Measurements from ENCODE around the gene BMP7. TPM values are rescaled to one million over a fixed set of nuclear protein-coding genes. Genes with fewer than 3 reads are reported as not detected.

BMP7 gene
- total and polyA plus RNA-seq, 8 donors, result 0.12 to 2.5 (median 0.33) TPM; not detected in 1

GRCh38 chr20:57123504-57123903, 142.9 kb downstream of the BMP7 start:
- Histone ChIP-seq H3K27ac (no peak overlapping the region), H3K4me1 (no peaks in the 10 kb centered on the region), H3K9me3 (no peaks in the 10 kb centered on the region), H3K36me3 (no peaks in the 10 kb centered on the region), H3K27me3 (peaks cover 0 to 4% (median 0%) of the 10 kb centered on the region in 4 donors), H3K4me3 (no peak overlapping the region)
- intact Hi-C loops (cut with DNase I), result loop anchor here in 1 of 3 donors (10.0 kb wide), 1 partner anchor 61 kb away; no protein-coding TSS in a partner anchor
- ATAC-seq, result no peak
- 72 to 92% methylated on average over 4 of the region's 4 CpGs for WGBS, 2 donors
- DNase-seq, result no peak
- TF ChIP-seq CTCF (IDR thresholded peaks at IDR 0.05), result no peak
- no peak for FAIRE-seq

- no peak for ATAC-seq
- WGBS, 2 donors, result 59 to 72% methylated on average over 7 of the region's 7 CpGs
These were observed 143.6 kb downstream of the BMP7 start for GRCh38 chr20:57122536-57123489.

GRCh38 chr20:57118964-57119363, 147.5 kb downstream of the BMP7 start:
- Histone ChIP-seq H3K4me3 (no peak overlapping the region), H3K4me1 (no peaks in the 10 kb centered on the region), H3K36me3 (no peaks in the 10 kb centered on the region), H3K27me3 (no peaks in the 10 kb centered on the region), H3K9me3 (no peaks in the 10 kb centered on the region), H3K27ac (no peak overlapping the region)
- ATAC-seq (no peak), DNase-seq (no peak), FAIRE-seq (no peak)
- WGBS, 2 donors, result 71 to 83% methylated on average over 4 of the region's 4 CpGs
- TF ChIP-seq CTCF (IDR thresholded peaks at IDR 0.05), result no peak
- intact Hi-C loops (cut with DNase I), result no loop called here

More at GRCh38 chr20:57122536-57123489, 143.6 kb downstream of the BMP7 start:
- no peaks in the 10 kb centered on the region for H3K36me3 ChIP-seq
- peaks cover 0 to 4% (median 0%) of the 10 kb centered on the region in 4 donors for H3K27me3 ChIP-seq
- TF ChIP-seq CTCF (IDR thresholded peaks at IDR 0.05), result no peak
- no peaks in the 10 kb centered on the region for H3K9me3 ChIP-seq
- intact Hi-C loops (cut with DNase I), result loop anchor here in 1 of 3 donors (10.0 kb wide), 1 partner anchor 62 kb away; no protein-coding TSS in a partner anchor
- FAIRE-seq (no peak), DNase-seq (no peak)
- no peak overlapping the region for H3K27ac ChIP-seq
- no peak overlapping the region for H3K4me3 ChIP-seq
- no peaks in the 10 kb centered on the region for H3K4me1 ChIP-seq

Other genes starting within 250 kb of the BMP7 start
- gene SPO11, start 63.2 kb upstream of the BMP7 start, total RNA-seq, result not detected
- not detected for gene SPO11, start 63.2 kb upstream of the BMP7 start, polyA plus RNA-seq
- gene RAE1, start 84.6 kb upstream of the BMP7 start, total RNA-seq, result 10 to 100 TPM in 1 of 6 donors, 1 to 10 TPM in 5; 4.3 to 11.4 (median 6.6) TPM
- gene RAE1, start 84.6 kb upstream of the BMP7 start, polyA plus RNA-seq, result 10 to 100 TPM in 1 of 2 donors, 1 to 10 TPM in 1; 5.7 to 13.5 TPM
- 1 to 10 TPM; 3.9 to 10.0 (median 5.3) TPM for gene RBM38, start 124.8 kb upstream of the BMP7 start, total RNA-seq
- 10 to 100 TPM in 1 of 2 donors, 1 to 10 TPM in 1; 9.7 to 13.1 TPM for gene RBM38, start 124.8 kb upstream of the BMP7 start, polyA plus RNA-seq

Data from pancreas (tissue), 10 donors.